ENCODE results near the gene TRIOBP. TPM values are rescaled to one million over a fixed set of nuclear protein-coding genes. Genes with fewer than 3 reads are reported as not detected.

The TRIOBP gene
- total RNA-seq, 1 experiment from 2014 or later, result 38.4 TPM

DNA sequence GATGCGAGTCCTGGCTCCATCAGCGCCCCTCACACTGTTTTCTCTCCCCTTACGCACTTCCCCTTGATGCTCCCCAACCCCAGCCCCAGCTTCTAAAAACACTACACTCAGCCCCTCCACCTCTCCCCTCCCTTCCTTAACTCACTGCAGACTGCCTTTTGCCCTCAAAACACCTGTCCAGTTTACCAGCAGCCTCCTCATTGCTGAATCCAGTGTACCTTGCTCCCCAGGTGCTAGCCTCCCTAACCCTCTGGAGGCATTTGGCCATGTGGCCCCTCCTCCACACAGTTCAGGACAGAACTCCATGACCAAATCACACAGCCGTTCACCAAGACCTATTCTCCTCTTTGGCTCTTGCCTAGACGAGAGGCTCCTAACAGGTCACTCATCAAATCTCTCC, 123.5 kb downstream of the TRIOBP start:
- Mint-ChIP-seq H3K36me3 (ENCODE audit: insufficient read depth, unreplicated experiment) (peaks cover 24% of the 10 kb centered on the region), H3K4me1 (ENCODE audit: low read depth, unreplicated experiment) (peaks cover 12% of the 10 kb centered on the region), H3K4me3 (ENCODE audit: unreplicated experiment) (no peak overlapping the region), H3K9me3 (ENCODE audit: unreplicated experiment) (no peaks in the 10 kb centered on the region), H3K27me3 (ENCODE audit: insufficient read depth, unreplicated experiment) (no peaks in the 10 kb centered on the region), H3K27ac (ENCODE audit: unreplicated experiment) (no peak overlapping the region)
- Histone ChIP-seq H3K9me3 (no peaks in the 10 kb centered on the region), H3K4me1 (peaks cover 9% of the 10 kb centered on the region), H3K36me3 (ENCODE audit: control insufficient read depth, insufficient read depth, low read length) (no peaks in the 10 kb centered on the region; the same call in 1 of the 2 replicates), H3K4me3 (ENCODE audit: low read depth, low read length) (no peak overlapping the region), H3K27me3 (replicated peaks; ENCODE audit: control insufficient read depth, insufficient read depth, low read length) (no peaks in the 10 kb centered on the region)
- BruUV-seq (replicated peaks), result no TSS peak
- POLR2A ChIA-PET, result no interaction called here
- DNase-seq, result no peak
- intact Hi-C loops (cut with micrococcal nuclease; ENCODE audit: unreplicated experiment), result no loop called here
- no peak for TF ChIP-seq CTCF (IDR thresholded peaks at IDR 0.05; ENCODE audit: insufficient read depth in 1 of 2, low read depth in 1 of 2, low read length in 1 of 2, severe bottlenecking in 1 of 2, unreplicated experiment in 1 of 2)
- CTCF ChIA-PET, result no interaction called here

- ChIA-PET CTCF (interaction anchor here (0.9 kb wide), 1 partner anchor 41 kb away, joined by 6 read pairs; no protein-coding TSS in a partner anchor), POLR2A (interaction anchor here (0.5 kb wide), 1 partner anchor 18 kb away, joined by 9 read pairs; no protein-coding TSS in a partner anchor)
- intact Hi-C loops (cut with micrococcal nuclease; ENCODE audit: unreplicated experiment), result no loop called here
- no peak overlapping the region for H3K4me3 Mint-ChIP-seq (ENCODE audit: unreplicated experiment)
- peaks cover 12% of the 10 kb centered on the region for H3K4me1 Mint-ChIP-seq (ENCODE audit: low read depth, unreplicated experiment)
- no peaks in the 10 kb centered on the region for H3K27me3 Mint-ChIP-seq (ENCODE audit: insufficient read depth, unreplicated experiment)
- H3K36me3 Mint-ChIP-seq (ENCODE audit: insufficient read depth, unreplicated experiment), result peaks cover 19% of the 10 kb centered on the region
- H3K36me3 ChIP-seq (ENCODE audit: control insufficient read depth, insufficient read depth, low read length), result no peaks in the 10 kb centered on the region
- H3K4me3 ChIP-seq (ENCODE audit: low read depth, low read length), result no peak overlapping the region
- H3K9me3 ChIP-seq, result no peaks in the 10 kb centered on the region
- no peaks in the 10 kb centered on the region for H3K9me3 Mint-ChIP-seq (ENCODE audit: unreplicated experiment)
- no TSS peak for BruUV-seq (replicated peaks)
- H3K27ac Mint-ChIP-seq (ENCODE audit: unreplicated experiment), result no peak overlapping the region
- no peak for TF ChIP-seq CTCF (IDR thresholded peaks at IDR 0.05; ENCODE audit: insufficient read depth in 1 of 2, low read depth in 1 of 2, low read length in 1 of 2, severe bottlenecking in 1 of 2, unreplicated experiment in 1 of 2)
- DNase-seq, result no peak
- peaks cover 9% of the 10 kb centered on the region for H3K4me1 ChIP-seq
- H3K27me3 ChIP-seq (replicated peaks; ENCODE audit: control insufficient read depth, insufficient read depth, low read length), result no peaks in the 10 kb centered on the region
Observed at GRCh38 chr22:37822079-37822833, 125.4 kb downstream of the TRIOBP start.

DNA sequence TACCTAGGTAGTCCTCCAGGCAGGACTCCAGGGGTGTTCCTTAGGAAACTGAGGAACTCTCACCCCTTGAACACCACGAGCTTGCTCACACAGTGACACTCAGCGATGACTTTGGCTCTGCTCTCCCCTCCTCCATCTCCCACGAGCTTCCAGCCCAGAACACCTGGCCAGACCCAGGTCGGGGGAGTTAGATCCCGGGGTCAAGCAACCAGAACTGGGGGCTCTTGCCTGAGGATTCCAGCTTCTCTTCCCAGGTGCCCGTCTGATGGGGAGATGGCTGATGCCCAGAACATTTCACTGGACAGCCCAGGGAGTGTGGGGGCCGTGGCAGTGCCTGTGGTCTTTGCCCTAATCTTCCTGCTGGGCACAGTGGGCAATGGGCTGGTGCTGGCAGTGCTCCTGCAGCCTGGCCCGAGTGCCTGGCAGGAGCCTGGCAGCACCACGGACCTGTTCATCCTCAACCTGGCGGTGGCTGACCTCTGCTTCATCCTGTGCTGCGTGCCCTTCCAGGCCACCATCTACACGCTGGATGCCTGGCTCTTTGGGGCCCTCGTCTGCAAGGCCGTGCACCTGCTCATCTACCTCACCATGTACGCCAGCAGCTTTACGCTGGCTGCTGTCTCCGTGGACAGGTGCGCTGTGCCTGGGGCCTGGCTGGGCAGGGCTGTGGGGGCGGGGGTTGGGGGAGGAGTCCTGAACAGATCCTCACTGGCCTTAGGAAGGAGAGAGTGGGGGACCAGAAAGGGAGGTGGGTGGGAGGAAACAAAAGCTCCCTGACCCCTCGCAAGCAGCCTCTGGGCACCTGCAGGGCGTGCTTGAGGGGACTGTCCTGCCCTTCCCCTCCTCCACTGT, 126.5 kb downstream of the TRIOBP start, which contains the start of gene GALR3:
Gene GALR3, plus strand, starts transcription at position 249 of the 852 bp plus-strand sequence. Its CDS starts 25 bp downstream, at position 274.
- Mint-ChIP-seq H3K9me3 (ENCODE audit: unreplicated experiment) (no peaks in the 10 kb centered on the region), H3K4me3 (ENCODE audit: unreplicated experiment) (no peak within 1 kb of the TSS), H3K36me3 (ENCODE audit: insufficient read depth, unreplicated experiment) (peaks cover 14% of the 10 kb centered on the region), H3K27me3 (ENCODE audit: insufficient read depth, unreplicated experiment) (no peaks in the 10 kb centered on the region), H3K27ac (ENCODE audit: unreplicated experiment) (no peak within 1 kb of the TSS), H3K4me1 (ENCODE audit: low read depth, unreplicated experiment) (peaks cover 12% of the 10 kb centered on the region)
- POLR2A ChIA-PET, result no interaction called here
- no TSS peak for BruUV-seq (replicated peaks)
- H3K4me1 ChIP-seq, result 0 out of 2 replicates have a peak, but pooled peaks cover 4% of the 10 kb centered on the region
- no peak within 1 kb of the TSS for H3K4me3 ChIP-seq (ENCODE audit: low read depth, low read length)
- H3K27me3 ChIP-seq (replicated peaks; ENCODE audit: control insufficient read depth, insufficient read depth, low read length), result no peaks in the 10 kb centered on the region
- H3K9me3 ChIP-seq, result no peaks in the 10 kb centered on the region
- TF ChIP-seq CTCF (IDR thresholded peaks at IDR 0.05; ENCODE audit: insufficient read depth in 1 of 2, low read depth in 1 of 2, low read length in 1 of 2, severe bottlenecking in 1 of 2, unreplicated experiment in 1 of 2), result no peak
- no peaks in the 10 kb centered on the region for H3K36me3 ChIP-seq (ENCODE audit: control insufficient read depth, insufficient read depth, low read length)
- CTCF ChIA-PET, result interaction anchor here (0.9 kb wide), 1 partner anchor 40 kb away, joined by 6 read pairs; no protein-coding TSS in a partner anchor
- no peak for DNase-seq
- intact Hi-C loops (cut with micrococcal nuclease; ENCODE audit: unreplicated experiment), result no loop called here

Measured in Caco-2 (cell line).